GM23338 (cell line): Measurements from ENCODE around the gene AKAP13. TPM values are rescaled to one million over a fixed set of nuclear protein-coding genes. Genes with fewer than 3 reads are reported as not detected.

Experiments
- ATAC-seq: fragments of 200-7000 bp; cut with Tn5 transposase; 3 replicates; pipeline ENCODE4 v1.9.1; 2020
- DNase-seq: peaks from one replicate; pipeline ENCODE4 v3.0.0-alpha.2; 2015; ENCODE audit warnings: low spot score
- H2AFZ ChIP-seq: fragments of 200-600 bp; sonication (generic); 2 replicates; pipeline ENCODE4 v1.8.0; 2016; ENCODE audit warnings: antibody characterized with exemption, mild to moderate bottlenecking, moderate library complexity
- H3F3A ChIP-seq: fragments of 200-600 bp; sonication (generic); replicated peaks from 2 replicates; pipeline ENCODE4 v1.8.0; 2017; ENCODE audit warnings: antibody characterized with exemption, mixed run types, low read depth
- H3K27ac ChIP-seq: fragments of 200-600 bp; sonication (generic); 2 replicates; pipeline ENCODE4 v1.6.1; 2016; ENCODE audit warnings: low read depth
- H3K27me3 ChIP-seq: fragments of 200-600 bp; sonication (generic); 2 replicates; pipeline ENCODE4 v1.8.0; 2016; ENCODE audit warnings: mild to moderate bottlenecking, mixed run types, moderate library complexity; ENCODE audit not compliant: insufficient read depth
- H3K36me3 ChIP-seq: fragments of 200-600 bp; sonication (generic); 2 replicates; pipeline ENCODE4 v1.8.0; 2016; ENCODE audit warnings: mild to moderate bottlenecking; ENCODE audit not compliant: insufficient read depth
- H3K4me1 ChIP-seq: fragments of 200-600 bp; sonication (generic); 2 replicates; pipeline ENCODE4 v1.8.0; 2016; ENCODE audit warnings: mild to moderate bottlenecking, moderate library complexity; ENCODE audit not compliant: insufficient read depth
- H3K4me2 ChIP-seq: fragments of 200-600 bp; sonication (generic); 2 replicates; pipeline ENCODE4 v1.7.1; 2017; ENCODE audit warnings: mixed run types
- H3K4me3 ChIP-seq: fragments of 200-600 bp; sonication (generic); 2 replicates; pipeline ENCODE4 v1.6.1; 2016; ENCODE audit warnings: mixed run types
- H3K79me2 ChIP-seq: fragments of 200-600 bp; sonication (generic); replicated peaks from 2 replicates; pipeline ENCODE4 v1.8.0; 2017; ENCODE audit warnings: mild to moderate bottlenecking; ENCODE audit not compliant: insufficient read depth
- H3K9me2 ChIP-seq: fragments of 200-600 bp; sonication (generic); 2 replicates; pipeline ENCODE4 v1.8.0; 2017; ENCODE audit not compliant: insufficient read depth
- H4K20me1 ChIP-seq: fragments of 200-600 bp; sonication (generic); replicated peaks from 2 replicates; pipeline ENCODE4 v1.8.0; 2017; ENCODE audit warnings: mild to moderate bottlenecking; ENCODE audit not compliant: insufficient read depth
- H3K27ac Mint-ChIP-seq: 2 replicates; pipeline ENCODE4 v1.8.0; 2020; ENCODE audit warnings: inconsistent platforms, mild to moderate bottlenecking, moderate library complexity, mixed read lengths
- H3K27me3 Mint-ChIP-seq: 3 replicates; pipeline ENCODE4 v1.8.0; 2022; ENCODE audit warnings: low read depth, mild to moderate bottlenecking, moderate library complexity, mixed read lengths, inconsistent platforms; ENCODE audit not compliant: insufficient read depth, poor library complexity
- H3K36me3 Mint-ChIP-seq: 3 replicates; pipeline ENCODE4 v1.8.0; 2021; ENCODE audit warnings: low read depth, mild to moderate bottlenecking, inconsistent platforms, moderate library complexity, mixed read lengths
- H3K4me1 Mint-ChIP-seq: 3 replicates; pipeline ENCODE4 v1.8.0; 2020; ENCODE audit warnings: mild to moderate bottlenecking, inconsistent platforms, mixed read lengths
- H3K4me3 Mint-ChIP-seq: 3 replicates; pipeline ENCODE4 v1.8.0; 2021; ENCODE audit warnings: moderate library complexity, mild to moderate bottlenecking, inconsistent platforms, mixed read lengths
- H3K9me3 Mint-ChIP-seq: 3 replicates; pipeline ENCODE4 v1.8.0; 2020; ENCODE audit warnings: moderate library complexity, mild to moderate bottlenecking, inconsistent platforms, mixed read lengths
- CREB1 ChIP-seq: fragments of 250-450 bp; sonication (Bioruptor Pico); IDR thresholded peaks from 2 replicates; pipeline ENCODE4 v1.5.0; 2020; ENCODE audit warnings: low read depth, mild to moderate bottlenecking, moderate library complexity
- CTCF ChIP-seq, 2 experiments: fragments of 200-600 bp in 1 of 2; sonication (generic) in 1 of 2; conservative IDR thresholded peaks; 2 replicates each; pipeline versions ENCODE4 v1.5.1 to v1.6.1; 2016 to 2017; ENCODE audit warnings: antibody characterized with exemption in 2 of 2, low read depth in 2 of 2, mild to moderate bottlenecking in 2 of 2, moderate library complexity in 1 of 2
- JUNB ChIP-seq: IDR thresholded peaks from one replicate; pipeline ENCODE4 v1.6.1; 2016; ENCODE audit warnings: antibody characterized with exemption; ENCODE audit not compliant: unreplicated experiment
- NANOG ChIP-seq: IDR thresholded peaks from 2 replicates; pipeline ENCODE4 v1.6.1; 2016; ENCODE audit warnings: antibody characterized with exemption, borderline replicate concordance
- POLR2AphosphoS5 ChIP-seq: IDR thresholded peaks from 2 replicates; pipeline ENCODE4 v1.6.1; 2016; ENCODE audit warnings: antibody characterized with exemption, low read depth
- STAT1 ChIP-seq: IDR thresholded peaks from one replicate; pipeline ENCODE4 v1.6.1; 2016; ENCODE audit warnings: antibody characterized with exemption; ENCODE audit not compliant: unreplicated experiment
- ZNF331 ChIP-seq: fragments of 250-450 bp; sonication (Bioruptor Pico); IDR thresholded peaks from 2 replicates; pipeline ENCODE4 v1.5.0; 2020; ENCODE audit warnings: low read depth, mild to moderate bottlenecking, moderate library complexity
- polyA plus RNA-seq: library from polyadenylated mRNA; unstranded; fragments of >200 nt; fragmentation: Nextera tagmentation; extraction: Ambion mirVana; gene quantifications from 2 replicates; pipeline ENCODE4 v1.2.1, GENCODE V29; 2016
- total RNA-seq: library from RNA; depleted of rRNA; stranded (reverse); fragments of >200 nt; shearing (Covaris generic); gene quantifications from 2 replicates; pipeline ENCODE4 v1.2.3, GENCODE V29; 2014
- TF ChIP-seq, protein P1 (sequence below): fragments of 250-450 bp; sonication (Bioruptor Pico); IDR thresholded peaks from 2 replicates; pipeline ENCODE4 v1.5.0; 2020; ENCODE audit warnings: mild to moderate bottlenecking, moderate library complexity

Gene AKAP13
- total and polyA plus RNA-seq, 2 experiments from 2014 or later: 46.2 to 60.7 TPM

- Histone ChIP-seq H2AFZ (peak overlapping the region; percentile 76), H3K27ac (peak overlapping the region; percentile 85; the same call in 1 of the 2 replicates), H3K27me3 (no peaks in the 10 kb centered on the region), H3K4me1 (peaks cover 29% of the 10 kb centered on the region), H4K20me1 (peaks cover 21% of the 10 kb centered on the region), H3K4me2 (peak overlapping the region; percentile 98), H3K9me2 (no peaks in the 10 kb centered on the region; the same call in 1 of the 2 replicates), H3K79me2 (peaks cover 55% of the 10 kb centered on the region), H3F3A (no peaks in the 10 kb centered on the region), H3K4me3 (peak overlapping the region; percentile 97), H3K36me3 (no peaks in the 10 kb centered on the region)
- peaks cover 10% of the 10 kb centered on the region; the same call in 2 of the 3 replicates for H3K36me3 Mint-ChIP-seq
- H3K4me1 Mint-ChIP-seq: peaks cover 44% of the 10 kb centered on the region
- peaks cover 25% of the 10 kb centered on the region for H3K27me3 Mint-ChIP-seq
- H3K4me3 Mint-ChIP-seq: peak overlapping the region; percentile 95
- TF ChIP-seq CREB1 (CRISPR knock-in tag) (no peak), NANOG (no peak), CTCF (conservative IDR thresholded peaks at IDR 0.05; ENCODE audit: low read depth in 2 of 2) (no peak)
- ATAC-seq (peak; percentile 39), DNase-seq (peak; percentile 37)
- no peaks in the 10 kb centered on the region for H3K9me3 Mint-ChIP-seq
- 0 out of 2 replicates have a peak overlapping the region, but pooled peaks have one; percentile 44 for H3K27ac Mint-ChIP-seq
Measured at GRCh38 chr15:85793641-85794597, 413.5 kb downstream of the AKAP13 start.

- ATAC-seq (peak; percentile 93), DNase-seq (peak; percentile 96)
- Histone ChIP-seq H3K79me2 (peaks cover 46% of the 10 kb centered on the region), H3K36me3 (no peaks in the 10 kb centered on the region), H3K27me3 (no peaks in the 10 kb centered on the region), H3K4me2 (peak within 1 kb of the TSS; percentile 98), H4K20me1 (peaks cover 12% of the 10 kb centered on the region), H3K27ac (peak within 1 kb of the TSS; percentile 85; the same call in 1 of the 2 replicates), H3F3A (no peaks in the 10 kb centered on the region), H3K9me2 (no peaks in the 10 kb centered on the region; the same call in 1 of the 2 replicates), H2AFZ (peak within 1 kb of the TSS; percentile 100), H3K4me1 (peaks cover 20% of the 10 kb centered on the region), H3K4me3 (peak within 1 kb of the TSS; percentile 97)
- H3K27me3 Mint-ChIP-seq: peaks cover 26% of the 10 kb centered on the region
- peaks cover 35% of the 10 kb centered on the region for H3K4me1 Mint-ChIP-seq
- H3K9me3 Mint-ChIP-seq: no peaks in the 10 kb centered on the region
- H3K27ac Mint-ChIP-seq: peak within 1 kb of the TSS; percentile 44; the same call in 1 of the 2 replicates
- H3K36me3 Mint-ChIP-seq: peaks cover 9% of the 10 kb centered on the region; the same call in 2 of the 3 replicates
- H3K4me3 Mint-ChIP-seq: peak within 1 kb of the TSS; percentile 95
- TF ChIP-seq, protein P1, sequence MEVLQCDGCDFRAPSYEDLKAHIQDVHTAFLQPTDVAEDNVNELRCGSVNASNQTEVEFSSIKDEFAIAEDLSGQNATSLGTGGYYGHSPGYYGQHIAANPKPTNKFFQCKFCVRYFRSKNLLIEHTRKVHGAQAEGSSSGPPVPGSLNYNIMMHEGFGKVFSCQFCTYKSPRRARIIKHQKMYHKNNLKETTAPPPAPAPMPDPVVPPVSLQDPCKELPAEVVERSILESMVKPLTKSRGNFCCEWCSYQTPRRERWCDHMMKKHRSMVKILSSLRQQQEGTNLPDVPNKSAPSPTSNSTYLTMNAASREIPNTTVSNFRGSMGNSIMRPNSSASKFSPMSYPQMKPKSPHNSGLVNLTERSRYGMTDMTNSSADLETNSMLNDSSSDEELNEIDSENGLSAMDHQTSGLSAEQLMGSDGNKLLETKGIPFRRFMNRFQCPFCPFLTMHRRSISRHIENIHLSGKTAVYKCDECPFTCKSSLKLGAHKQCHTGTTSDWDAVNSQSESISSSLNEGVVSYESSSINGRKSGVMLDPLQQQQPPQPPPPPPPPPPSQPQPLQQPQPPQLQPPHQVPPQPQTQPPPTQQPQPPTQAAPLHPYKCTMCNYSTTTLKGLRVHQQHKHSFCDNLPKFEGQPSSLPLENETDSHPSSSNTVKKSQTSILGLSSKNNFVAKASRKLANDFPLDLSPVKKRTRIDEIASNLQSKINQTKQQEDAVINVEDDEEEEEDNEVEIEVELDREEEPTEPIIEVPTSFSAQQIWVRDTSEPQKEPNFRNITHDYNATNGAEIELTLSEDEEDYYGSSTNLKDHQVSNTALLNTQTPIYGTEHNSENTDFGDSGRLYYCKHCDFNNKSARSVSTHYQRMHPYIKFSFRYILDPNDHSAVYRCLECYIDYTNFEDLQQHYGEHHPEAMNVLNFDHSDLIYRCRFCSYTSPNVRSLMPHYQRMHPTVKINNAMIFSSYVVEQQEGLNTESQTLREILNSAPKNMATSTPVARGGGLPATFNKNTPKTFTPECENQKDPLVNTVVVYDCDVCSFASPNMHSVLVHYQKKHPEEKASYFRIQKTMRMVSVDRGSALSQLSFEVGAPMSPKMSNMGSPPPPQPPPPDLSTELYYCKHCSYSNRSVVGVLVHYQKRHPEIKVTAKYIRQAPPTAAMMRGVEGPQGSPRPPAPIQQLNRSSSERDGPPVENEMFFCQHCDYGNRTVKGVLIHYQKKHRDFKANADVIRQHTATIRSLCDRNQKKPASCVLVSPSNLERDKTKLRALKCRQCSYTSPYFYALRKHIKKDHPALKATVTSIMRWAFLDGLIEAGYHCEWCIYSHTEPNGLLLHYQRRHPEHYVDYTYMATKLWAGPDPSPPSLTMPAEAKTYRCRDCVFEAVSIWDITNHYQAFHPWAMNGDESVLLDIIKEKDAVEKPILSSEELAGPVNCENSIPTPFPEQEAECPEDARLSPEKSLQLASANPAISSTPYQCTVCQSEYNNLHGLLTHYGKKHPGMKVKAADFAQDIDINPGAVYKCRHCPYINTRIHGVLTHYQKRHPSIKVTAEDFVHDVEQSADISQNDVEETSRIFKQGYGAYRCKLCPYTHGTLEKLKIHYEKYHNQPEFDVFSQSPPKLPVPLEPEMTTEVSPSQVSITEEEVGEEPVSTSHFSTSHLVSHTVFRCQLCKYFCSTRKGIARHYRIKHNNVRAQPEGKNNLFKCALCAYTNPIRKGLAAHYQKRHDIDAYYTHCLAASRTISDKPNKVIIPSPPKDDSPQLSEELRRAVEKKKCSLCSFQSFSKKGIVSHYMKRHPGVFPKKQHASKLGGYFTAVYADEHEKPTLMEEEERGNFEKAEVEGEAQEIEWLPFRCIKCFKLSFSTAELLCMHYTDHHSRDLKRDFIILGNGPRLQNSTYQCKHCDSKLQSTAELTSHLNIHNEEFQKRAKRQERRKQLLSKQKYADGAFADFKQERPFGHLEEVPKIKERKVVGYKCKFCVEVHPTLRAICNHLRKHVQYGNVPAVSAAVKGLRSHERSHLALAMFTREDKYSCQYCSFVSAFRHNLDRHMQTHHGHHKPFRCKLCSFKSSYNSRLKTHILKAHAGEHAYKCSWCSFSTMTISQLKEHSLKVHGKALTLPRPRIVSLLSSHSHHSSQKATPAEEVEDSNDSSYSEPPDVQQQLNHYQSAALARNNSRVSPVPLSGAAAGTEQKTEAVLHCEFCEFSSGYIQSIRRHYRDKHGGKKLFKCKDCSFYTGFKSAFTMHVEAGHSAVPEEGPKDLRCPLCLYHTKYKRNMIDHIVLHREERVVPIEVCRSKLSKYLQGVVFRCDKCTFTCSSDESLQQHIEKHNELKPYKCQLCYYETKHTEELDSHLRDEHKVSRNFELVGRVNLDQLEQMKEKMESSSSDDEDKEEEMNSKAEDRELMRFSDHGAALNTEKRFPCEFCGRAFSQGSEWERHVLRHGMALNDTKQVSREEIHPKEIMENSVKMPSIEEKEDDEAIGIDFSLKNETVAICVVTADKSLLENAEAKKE: no peak
- no peak for TF ChIP-seq JUNB
- TF ChIP-seq POLR2AphosphoS5: peak; percentile 70
- TF ChIP-seq ZNF331 (CRISPR knock-in tag): no peak
- no peak for TF ChIP-seq CTCF (conservative IDR thresholded peaks at IDR 0.05; ENCODE audit: low read depth in 2 of 2)
- no peak for TF ChIP-seq STAT1
Measured at GRCh38 chr15:85794598-85795336, 414.4 kb downstream of the AKAP13 start, which contains the start of gene KLHL25. TSS of gene KLHL25 (minus strand) at chr15:85794925. CDS start at chr15:85769810, 25,115 bp downstream.
